Measurements from ENCODE around the gene SLC5A6.

DNA sequence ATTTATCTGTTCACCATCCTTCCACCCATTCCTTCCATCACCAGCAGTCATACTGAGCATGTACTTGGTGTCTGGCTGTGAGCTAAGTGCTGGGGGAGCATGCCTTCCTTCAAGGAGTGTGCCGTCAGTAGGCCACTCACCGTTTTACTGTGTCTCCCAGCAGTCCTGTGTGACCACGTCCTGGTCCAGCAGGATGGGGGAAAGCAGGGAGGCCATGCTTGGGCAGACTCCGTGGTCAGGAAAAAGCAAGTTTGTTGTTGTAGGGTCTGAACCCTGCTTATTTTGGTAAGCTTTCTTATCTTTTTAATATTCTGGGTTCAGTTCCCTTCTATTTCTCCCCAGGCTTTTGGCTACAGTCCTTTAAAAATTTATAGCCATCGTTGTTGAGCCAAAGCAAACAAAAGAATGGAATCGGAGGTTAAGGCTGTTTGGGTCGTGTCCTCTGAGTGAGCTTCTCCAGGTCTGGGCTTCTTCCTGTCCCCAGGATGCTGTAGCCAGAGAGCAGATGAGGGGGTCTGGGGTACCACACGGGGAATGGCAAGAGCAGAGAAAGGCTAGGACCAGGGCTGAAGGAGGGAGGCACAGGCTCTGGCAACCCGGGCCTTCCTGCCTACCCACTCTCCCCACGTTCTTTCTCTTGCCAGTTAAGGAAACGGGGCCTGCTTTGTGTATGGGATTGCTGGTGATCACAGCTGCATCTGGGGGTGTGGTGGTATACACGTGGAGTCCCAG, 37.3 kb upstream of the SLC5A6 start:
- TF ChIP-seq MXI1 (conservative IDR thresholded peaks at IDR 0.05; ENCODE audit: poor library complexity, severe bottlenecking) (no peak), CTCF (IDR thresholded peaks at IDR 0.05; ENCODE audit: poor library complexity, severe bottlenecking) (no peak), RAD21 (conservative IDR thresholded peaks at IDR 0.05) (no peak), EZH2 (IDR thresholded peaks at IDR 0.05; ENCODE audit: borderline replicate concordance, insufficient read depth, low read length, poor library complexity, severe bottlenecking) (no peak), POLR2AphosphoS5 (IDR thresholded peaks at IDR 0.05) (no peak), EP300 (conservative IDR thresholded peaks at IDR 0.05; ENCODE audit: poor library complexity, severe bottlenecking) (no peak), REST (IDR thresholded peaks at IDR 0.05; ENCODE audit: borderline replicate concordance) (no peak), TAF1 (IDR thresholded peaks at IDR 0.05; ENCODE audit: low read depth) (no peak)
